Measurements from ENCODE around the gene MAP1LC3A.

Gene MAP1LC3A

DNA sequence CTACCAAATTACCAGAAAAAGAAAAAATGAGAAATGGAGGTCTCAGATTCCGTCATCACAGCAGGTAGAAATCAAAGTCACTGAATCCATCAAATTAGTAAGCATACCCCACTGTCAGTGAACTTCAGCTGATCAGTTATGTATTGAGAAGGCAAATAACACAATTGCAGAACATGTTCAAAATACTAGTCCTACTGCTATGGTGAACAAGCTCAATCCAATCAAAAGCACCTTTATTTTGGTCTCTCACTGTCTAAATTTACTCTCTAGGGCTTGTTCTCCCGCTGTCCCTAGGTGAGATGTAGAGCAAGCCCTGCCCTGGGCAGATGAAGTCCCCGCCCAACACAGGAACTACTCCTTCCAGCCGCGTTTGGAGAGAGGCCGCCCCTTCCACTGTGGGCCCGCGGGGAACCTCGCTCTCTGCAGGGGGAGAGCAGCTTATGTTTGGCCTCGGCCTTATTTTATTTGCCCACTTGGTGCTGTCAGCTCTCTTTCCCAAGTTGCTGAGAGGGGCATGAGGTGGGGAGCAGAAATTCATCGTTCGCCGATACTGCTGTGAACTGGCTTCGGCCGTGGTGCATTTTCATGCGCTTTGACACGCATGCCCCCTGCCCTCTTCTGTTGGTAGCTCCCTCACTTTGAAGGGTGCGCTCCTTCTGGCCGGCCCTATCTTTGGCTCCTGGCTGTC, 14.3 kb upstream of the MAP1LC3A start:
- no peak for DNase-seq (ENCODE audit: low spot score)
- in situ Hi-C loops (cut with MboI; ENCODE audit: low sequenced_read_pairs, unreplicated experiment), result no loop called here
- TF ChIP-seq, protein P1, sequence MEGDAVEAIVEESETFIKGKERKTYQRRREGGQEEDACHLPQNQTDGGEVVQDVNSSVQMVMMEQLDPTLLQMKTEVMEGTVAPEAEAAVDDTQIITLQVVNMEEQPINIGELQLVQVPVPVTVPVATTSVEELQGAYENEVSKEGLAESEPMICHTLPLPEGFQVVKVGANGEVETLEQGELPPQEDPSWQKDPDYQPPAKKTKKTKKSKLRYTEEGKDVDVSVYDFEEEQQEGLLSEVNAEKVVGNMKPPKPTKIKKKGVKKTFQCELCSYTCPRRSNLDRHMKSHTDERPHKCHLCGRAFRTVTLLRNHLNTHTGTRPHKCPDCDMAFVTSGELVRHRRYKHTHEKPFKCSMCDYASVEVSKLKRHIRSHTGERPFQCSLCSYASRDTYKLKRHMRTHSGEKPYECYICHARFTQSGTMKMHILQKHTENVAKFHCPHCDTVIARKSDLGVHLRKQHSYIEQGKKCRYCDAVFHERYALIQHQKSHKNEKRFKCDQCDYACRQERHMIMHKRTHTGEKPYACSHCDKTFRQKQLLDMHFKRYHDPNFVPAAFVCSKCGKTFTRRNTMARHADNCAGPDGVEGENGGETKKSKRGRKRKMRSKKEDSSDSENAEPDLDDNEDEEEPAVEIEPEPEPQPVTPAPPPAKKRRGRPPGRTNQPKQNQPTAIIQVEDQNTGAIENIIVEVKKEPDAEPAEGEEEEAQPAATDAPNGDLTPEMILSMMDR (IDR thresholded peaks at IDR 0.05; ENCODE audit: borderline replicate concordance, control extremely low read depth, extremely low read depth, insufficient read depth, missing control alignments), result no peak

DNA sequence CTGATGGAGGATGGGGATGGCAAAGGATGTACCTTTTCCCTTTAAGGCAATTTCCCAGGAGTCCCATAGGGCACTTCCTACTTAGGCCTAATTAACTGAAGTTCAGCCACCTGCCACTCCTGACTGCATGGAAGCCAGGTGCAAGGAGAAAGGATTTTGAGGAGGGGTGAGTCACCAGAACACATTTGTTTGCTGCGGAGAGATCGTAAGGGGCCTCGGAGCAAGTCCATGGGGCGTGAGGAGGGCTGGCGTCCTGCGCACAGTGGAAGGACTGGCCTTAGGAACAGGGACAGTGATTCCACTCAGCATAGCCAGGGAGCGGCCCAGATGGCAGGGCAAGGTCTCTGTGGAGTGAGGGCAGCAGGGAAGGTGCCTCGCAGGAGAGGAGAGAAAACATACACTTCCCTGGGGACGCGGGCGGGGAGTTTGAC, 11.8 kb upstream of the MAP1LC3A start:
- TF ChIP-seq, protein P1 (IDR thresholded peaks at IDR 0.05; ENCODE audit: borderline replicate concordance, control extremely low read depth, extremely low read depth, insufficient read depth, missing control alignments), result no peak
- in situ Hi-C loops (cut with MboI; ENCODE audit: low sequenced_read_pairs, unreplicated experiment), result no loop called here
- DNase-seq (ENCODE audit: low spot score), result no peak

DNA sequence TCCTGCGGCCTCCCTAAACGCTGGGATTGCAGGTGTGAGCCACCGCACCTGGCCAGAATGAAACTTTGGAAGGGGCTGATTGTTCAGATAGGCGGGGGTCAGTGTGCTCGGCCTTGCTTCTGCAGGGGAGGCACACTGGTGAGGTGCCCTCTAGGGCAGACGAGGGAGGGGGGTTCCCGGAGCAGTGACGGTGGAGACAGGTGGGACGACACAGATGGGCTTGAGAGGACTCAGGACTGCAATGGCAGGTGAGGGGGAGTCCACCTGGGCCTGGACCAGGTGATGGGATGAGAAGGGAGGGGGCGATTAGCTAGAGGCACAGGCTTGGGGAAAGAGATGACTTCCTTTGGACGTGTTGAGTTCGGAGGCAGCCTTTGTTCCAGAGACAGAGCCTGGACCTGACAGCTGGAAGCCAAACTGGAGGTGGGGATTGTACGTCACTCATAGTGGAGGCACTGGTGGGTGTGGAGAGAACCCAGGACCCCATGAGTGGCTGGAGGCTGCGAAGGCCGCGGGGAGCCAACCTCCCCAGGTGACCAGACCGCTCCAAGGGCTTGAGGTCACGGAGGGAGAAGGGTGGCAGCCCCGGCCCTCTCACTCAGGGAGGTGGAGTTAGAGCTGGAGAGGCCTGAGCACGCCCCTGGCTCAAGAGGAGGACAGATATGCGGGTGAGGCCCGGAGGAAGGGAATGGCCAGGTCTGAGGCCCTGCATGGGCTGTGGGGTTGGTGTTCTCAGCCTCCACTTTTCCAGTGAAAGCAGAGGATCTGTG, 10.5 kb upstream of the MAP1LC3A start:
- DNase-seq (ENCODE audit: low spot score), result no peak
- in situ Hi-C loops (cut with MboI; ENCODE audit: low sequenced_read_pairs, unreplicated experiment), result no loop called here
- TF ChIP-seq, protein P1 (IDR thresholded peaks at IDR 0.05; ENCODE audit: borderline replicate concordance, control extremely low read depth, extremely low read depth, insufficient read depth, missing control alignments), result no peak

DNA sequence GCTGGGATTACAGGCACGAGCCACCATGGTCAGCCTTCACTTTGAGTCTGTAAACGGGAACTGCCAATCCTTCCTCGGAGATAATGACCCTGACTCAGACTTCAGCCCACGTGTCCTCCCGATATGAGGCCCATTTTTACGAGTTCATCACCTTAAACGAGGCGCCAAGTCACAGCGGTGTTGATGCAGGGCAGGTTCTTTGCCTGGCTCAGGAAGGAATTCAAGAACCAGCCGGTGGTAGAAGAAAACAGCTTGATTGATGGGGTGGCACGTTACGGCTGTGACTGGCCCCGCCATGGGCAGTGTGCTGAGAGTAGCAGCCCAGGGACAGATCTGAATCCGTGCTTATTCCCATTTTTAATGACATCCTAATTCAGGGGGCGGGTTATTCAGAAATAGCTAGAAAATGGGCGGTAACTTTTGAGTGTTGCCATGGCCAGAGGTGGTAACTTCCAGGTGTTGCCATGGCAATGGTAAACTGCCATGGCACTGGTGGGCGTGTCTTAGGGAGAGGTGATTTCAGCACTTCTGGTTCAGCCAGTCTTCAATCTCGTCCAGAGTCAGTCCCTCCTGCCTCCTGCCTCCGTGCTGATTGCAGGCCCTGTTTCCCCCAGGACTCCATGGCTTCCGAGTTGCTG, 9.1 kb upstream of the MAP1LC3A start:
- DNase-seq (ENCODE audit: low spot score), result no peak

DNA sequence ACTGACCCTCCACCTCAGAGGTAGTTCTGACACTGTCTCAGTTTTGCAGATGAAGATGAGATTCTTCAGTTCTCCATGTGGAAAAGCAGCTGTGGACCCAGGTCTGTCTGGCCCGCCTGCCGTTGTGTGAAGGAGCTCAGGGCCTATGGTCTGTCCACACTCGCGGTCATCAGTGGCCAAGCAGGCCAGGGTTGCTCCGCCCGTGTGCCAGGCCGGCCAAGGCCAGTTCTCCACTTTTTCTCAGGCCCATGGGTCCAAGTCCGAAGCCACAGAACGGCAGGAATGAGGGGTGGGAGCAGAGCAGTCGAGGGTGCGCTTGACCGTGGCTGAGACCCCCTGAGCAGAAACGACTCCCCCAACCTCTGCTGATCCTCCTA, 8.6 kb upstream of the MAP1LC3A start:
- DNase-seq (ENCODE audit: low spot score), result no peak
- in situ Hi-C loops (cut with MboI; ENCODE audit: low sequenced_read_pairs, unreplicated experiment), result loop anchor here (10.0 kb wide), 1 partner anchor 225 kb away; no protein-coding TSS in a partner anchor
- TF ChIP-seq, protein P1 (IDR thresholded peaks at IDR 0.05; ENCODE audit: borderline replicate concordance, control extremely low read depth, extremely low read depth, insufficient read depth, missing control alignments), result no peak

More for the DNA sequence above, 9.1 kb upstream of the MAP1LC3A start:
- in situ Hi-C loops (cut with MboI; ENCODE audit: low sequenced_read_pairs, unreplicated experiment), result no loop called here
- TF ChIP-seq, protein P1 (IDR thresholded peaks at IDR 0.05; ENCODE audit: borderline replicate concordance, control extremely low read depth, extremely low read depth, insufficient read depth, missing control alignments), result no peak

DNA sequence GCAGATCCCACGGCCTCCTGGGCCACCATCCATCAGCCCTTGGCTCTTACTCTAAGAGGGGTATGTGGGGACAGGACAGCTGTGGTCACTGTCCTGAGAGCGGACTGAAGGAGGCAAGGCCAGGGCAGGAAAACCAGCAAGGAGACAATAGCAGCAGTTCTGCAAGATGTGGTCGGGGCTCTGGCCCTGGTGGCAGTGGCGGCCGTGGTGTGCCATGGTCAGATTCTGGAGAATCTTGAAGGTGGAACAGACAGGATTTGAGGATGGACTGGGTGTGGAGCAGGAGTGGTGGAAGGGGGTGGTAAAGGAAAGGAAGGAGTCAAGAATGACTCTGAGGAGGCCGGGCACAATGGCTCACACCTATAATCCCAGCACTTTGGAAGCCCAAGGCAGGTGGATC, 5.9 kb upstream of the MAP1LC3A start:
- no peak for DNase-seq (ENCODE audit: low spot score)
- in situ Hi-C loops (cut with MboI; ENCODE audit: low sequenced_read_pairs, unreplicated experiment), result loop anchor here (10.0 kb wide), 1 partner anchor 222 kb away; no protein-coding TSS in a partner anchor
- TF ChIP-seq, protein P1 (IDR thresholded peaks at IDR 0.05; ENCODE audit: borderline replicate concordance, control extremely low read depth, extremely low read depth, insufficient read depth, missing control alignments), result no peak

Data from GM13976 (cell line).